CD4-positive, alpha-beta T cell treated with Interleukin-2 at 100 ng/mL for 4 hours (primary cell): ENCODE data around the gene MAN1A2.
"Not testable (repeated sequence)": the region's sequence is repeated elsewhere in the genome, so short reads cannot be mapped to it uniquely, and the experiment has no call there.

Source experiments
- DNase-seq: peaks from one replicate; pipeline ENCODE4 v3.0.0-alpha.2; 2020; ENCODE audit warnings: low spot score

MAN1A2 gene

GRCh38 chr1:117403597-117403996 lies 36.3 kb downstream of the MAN1A2 start:
- no peak for DNase-seq

GRCh38 chr1:117405042-117405441 lies 37.8 kb downstream of the MAN1A2 start:
- no peak for DNase-seq

DNA sequence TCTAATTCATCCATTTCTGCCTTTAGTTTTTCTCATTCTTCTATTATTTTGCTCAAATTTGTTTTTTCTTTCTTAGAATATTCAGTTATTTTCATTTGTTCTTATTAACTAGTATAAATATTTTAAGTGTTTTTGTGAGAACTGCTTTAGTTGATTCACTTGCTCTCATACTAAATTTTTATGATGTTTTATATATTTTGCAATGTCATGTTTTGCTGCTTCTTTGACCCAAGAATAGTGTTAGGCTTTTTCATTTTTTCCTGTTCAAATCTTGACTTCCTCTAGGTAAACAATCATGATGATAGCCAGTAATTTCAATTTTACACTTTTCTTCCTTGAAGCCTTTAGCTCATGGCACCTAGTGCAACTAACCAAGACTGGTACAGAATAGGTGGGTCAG lies 45.2 kb downstream of the MAN1A2 start:
- no peak for DNase-seq

GRCh38 chr1:117413412-117413811 lies 46.2 kb downstream of the MAN1A2 start:
- no peak for DNase-seq

GRCh38 chr1:117414943-117415342 lies 47.7 kb downstream of the MAN1A2 start:
- no peak for DNase-seq

DNA sequence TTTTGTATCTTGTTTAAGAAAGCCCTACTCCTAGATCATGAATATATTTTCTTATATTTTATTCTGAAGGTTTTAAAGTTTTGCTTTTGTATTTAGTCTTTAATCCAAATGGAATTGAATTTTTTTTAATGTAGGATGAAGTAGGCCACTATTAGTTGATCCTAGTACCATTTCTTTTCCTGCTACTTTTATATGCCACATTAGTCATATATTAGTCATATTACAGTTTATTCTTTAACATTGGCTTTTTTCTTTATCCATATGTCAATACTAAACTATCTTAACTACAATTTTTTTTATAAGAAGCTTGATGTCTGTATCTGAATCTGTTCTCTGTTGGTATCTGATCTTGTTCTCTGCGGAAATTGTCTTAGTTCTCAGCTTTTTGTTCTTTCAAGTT lies 48.8 kb downstream of the MAN1A2 start:
- no peak for DNase-seq

DNA sequence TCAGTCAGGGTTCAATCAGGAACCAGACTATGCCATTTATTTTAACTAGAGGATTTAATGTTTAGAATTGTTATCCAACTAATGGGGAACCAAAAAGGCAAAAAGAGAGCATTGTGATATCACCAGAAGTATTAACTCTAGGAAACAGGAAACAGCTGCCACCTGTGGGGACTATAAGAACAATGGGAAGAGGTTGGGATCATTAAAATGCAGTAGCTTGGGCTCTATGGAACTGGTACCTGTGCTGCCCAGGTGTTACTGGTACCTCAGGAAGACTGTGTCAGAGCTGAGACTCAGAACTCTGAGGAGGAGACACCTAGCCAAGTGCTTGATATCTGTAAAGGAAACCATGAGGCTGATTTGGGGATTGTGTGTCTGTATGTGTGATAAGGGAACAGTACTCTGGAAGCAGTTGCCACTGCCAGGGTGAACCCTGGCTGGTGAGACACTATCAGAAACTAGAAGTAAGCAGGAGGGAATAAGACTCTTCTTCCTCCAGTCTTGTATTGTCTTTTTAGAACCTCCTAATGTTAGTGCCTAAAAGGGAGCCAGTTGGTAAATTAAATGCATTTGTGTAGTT lies 49.4 kb downstream of the MAN1A2 start:
- no peak for DNase-seq

- no peak for DNase-seq
These were observed 57.9 kb downstream of the MAN1A2 start for GRCh38 chr1:117425050-117425734.

DNA sequence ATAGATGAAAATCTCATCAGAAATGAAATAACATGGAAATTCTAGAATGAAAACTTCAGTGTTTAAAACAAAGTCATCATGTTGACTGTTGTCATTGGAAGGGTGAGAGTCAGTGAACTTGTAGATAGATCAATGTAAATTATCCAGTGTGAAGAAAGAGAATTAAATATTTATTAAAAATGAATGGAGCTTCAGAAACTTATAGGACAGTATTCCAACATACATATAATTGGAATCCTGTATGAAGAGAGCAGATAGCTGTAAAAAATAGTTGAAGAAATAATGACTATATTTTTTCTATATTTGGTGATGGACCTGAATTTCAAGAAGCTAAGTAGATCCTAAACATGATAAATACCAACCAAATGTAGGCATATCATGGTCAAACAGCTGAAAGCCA lies 60.0 kb downstream of the MAN1A2 start:
- no peak for DNase-seq

DNA sequence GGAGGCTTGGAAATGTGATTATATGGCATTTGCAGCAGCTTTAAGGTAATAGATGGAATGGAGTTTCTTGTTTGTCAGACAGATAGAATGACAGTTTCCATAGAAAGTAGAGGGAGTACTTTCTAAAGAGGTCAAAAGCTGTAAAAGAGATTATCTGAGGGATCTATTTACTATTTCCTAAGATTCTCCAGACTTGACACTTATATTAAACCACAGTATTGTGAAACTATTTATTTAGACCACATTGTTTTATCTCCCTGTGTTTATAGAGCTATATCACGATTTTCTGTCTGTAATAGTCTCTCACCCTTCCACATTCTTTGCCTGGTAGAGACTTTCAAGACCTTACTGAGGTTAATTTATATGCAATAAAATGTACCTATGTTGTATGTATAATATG lies 66.7 kb downstream of the MAN1A2 start:
- no peak for DNase-seq

- no peak for DNase-seq
These were observed 69.3 kb downstream of the MAN1A2 start for GRCh38 chr1:117436513-117436912.

DNA sequence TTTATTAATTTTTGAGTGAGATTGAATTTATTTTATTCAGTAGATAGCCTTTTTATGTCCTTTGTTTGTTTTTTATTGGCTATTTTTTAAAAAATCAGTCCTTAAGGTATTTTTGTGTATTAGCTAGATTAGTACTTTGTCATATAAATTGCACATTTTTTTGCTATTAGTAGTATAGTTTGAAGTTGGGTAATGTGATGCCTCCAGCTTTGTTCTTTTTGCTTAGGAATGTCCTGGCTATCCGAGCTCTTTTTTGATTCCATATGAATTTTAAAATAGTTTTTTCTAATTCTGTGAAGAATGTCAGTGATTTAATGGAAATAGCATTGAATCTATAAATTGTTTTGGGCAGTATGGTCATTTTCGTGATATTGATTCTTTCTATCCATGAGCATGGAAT lies 80.4 kb downstream of the MAN1A2 start:
- no peak for DNase-seq

DNA sequence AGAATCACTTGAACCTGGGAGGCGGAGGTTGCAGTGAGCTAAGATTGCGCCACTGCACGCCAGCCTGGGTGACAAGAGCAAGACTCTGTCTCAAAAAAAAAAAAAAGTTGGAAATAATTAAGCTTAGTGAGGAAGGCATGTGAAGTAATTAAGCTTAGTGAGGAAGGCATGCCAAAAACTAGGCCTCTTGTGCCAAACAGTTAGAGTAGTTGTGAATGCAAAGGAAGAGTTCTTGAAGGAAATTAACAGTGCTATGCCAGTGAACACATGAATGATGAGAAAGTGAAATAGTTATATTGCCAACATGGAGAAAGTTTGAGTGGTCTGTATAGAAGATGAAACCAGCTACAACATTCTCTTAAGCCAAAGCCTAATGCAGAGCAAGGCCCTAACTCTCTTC lies 85.0 kb downstream of the MAN1A2 start:
- DNase-seq, result no peak

DNA sequence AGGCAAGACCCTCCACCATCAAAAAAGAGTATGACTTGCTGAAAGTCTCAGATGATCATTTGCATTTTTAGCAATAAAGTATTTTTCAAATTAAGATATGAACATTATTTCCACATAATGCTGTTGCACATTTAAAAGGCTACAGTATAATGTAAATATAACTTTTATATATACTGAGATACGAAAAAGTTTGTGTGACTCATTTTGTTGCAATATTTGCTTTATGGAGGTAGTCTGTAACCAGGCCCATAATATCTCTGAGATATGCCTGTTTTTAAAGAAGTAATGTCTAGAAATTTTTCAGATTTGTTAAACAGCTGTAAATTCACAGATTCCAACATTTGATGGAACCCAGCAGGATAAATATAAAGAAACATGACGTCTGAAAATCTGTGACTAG lies 86.7 kb downstream of the MAN1A2 start:
- no peak for DNase-seq

- DNase-seq, result not testable (repeated sequence)
These were observed 91.2 kb downstream of the MAN1A2 start for GRCh38 chr1:117458410-117458809.

DNA sequence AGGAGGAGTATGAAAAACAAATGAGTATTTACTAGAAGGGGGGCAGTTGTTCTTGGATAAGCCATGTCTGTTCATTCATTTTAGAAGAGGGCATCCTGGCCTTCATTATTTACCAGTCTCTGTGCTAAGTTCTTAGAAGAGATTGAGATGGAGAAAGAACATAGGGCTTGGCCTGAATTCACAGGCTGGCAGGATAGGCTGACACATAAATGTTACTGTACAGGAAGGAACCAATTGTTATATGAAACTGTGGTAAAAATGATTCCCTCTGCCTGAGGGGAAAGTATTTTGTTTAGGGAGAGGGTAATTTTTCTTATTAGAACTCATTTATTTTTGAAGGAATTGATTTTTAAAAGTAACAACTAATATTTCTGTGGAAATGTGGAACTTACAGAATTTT lies 99.5 kb downstream of the MAN1A2 start:
- no peak for DNase-seq

- no peak for DNase-seq
These were observed 100.1 kb downstream of the MAN1A2 start for GRCh38 chr1:117467336-117467735.

DNA sequence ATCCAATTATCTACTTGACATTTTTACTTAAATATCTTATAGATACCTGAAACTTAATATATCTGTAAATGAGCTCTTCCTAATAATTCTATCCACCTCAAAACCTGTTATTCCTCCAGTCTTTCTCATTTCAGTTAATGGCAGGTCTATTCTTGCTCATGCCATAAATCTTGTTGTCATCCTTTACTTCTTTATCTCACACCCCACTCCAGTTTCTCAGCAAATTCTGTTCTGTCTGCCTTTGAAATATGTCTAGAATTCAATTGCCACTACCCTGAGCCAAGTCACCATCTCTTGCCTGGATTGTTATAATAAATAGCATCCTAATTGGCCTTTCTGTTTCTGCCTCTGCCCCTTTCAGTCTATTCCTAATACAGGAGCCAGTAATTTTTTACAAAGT lies 105.8 kb downstream of the MAN1A2 start:
- no peak for DNase-seq

DNA sequence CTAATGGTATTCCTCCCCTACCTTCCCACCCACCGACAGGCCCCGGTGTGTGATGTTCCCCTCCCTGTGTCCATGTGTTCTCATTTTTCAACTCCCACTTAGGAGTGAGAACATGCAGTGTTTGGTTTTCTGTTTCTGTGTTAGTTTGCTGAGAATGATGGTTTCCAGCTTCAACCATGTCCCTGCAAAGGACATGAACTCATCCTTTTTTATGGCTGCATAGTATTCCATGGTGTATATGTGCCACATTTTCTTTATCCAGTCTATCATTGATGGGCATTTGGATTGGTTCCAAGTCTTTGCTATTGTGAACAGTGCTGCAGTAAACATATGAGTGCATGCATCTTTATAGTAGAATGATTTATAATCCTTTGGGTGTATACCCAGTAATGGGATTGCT lies 108.2 kb downstream of the MAN1A2 start:
- not testable (repeated sequence) for DNase-seq

DNA sequence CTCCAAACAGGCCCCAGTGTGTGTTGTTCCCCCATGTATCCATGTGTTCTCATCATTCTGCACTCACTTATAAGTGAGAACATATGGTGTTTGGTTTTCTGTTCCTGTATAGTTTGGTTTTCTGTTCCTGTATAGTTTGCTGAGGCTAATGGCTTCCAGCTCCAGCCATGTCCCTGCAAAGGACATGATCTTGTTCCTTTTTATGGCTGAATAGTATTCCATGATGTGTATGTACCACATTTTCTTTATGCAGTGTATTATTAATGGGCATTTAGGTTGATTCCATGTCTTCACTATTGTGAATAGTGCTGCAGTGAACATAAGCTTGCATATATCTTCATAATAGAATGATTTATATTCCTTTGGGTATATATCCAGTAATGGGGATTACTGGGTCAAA lies 111.8 kb downstream of the MAN1A2 start:
- no peak for DNase-seq

GRCh38 chr1:117481410-117481809 lies 114.2 kb downstream of the MAN1A2 start:
- no peak for DNase-seq

- no peak for DNase-seq
These were observed 126.7 kb downstream of the MAN1A2 start for GRCh38 chr1:117493906-117494305.

GRCh38 chr1:117495068-117495467 lies 127.8 kb downstream of the MAN1A2 start:
- DNase-seq, result no peak

GRCh38 chr1:117499071-117499470 lies 131.8 kb downstream of the MAN1A2 start:
- no peak for DNase-seq
